Cardiac septum (tissue), 1 donor: ENCODE measurements around the gene OR52N1. TPM values are rescaled to one million over a fixed set of nuclear protein-coding genes. Genes with fewer than 3 reads are reported as not detected.
A peak's percentile ranks its signal among the peaks of the same experiment; 100 is the strongest.

Source experiments
- DNase-seq: peaks from one replicate; pipeline ENCODE4 v3.0.0-alpha.2; 2020; ENCODE audit warnings: low spot score
- intact Hi-C: fragments of 100-400 bp; cut with DNase I; formaldehyde crosslinking; loops from one replicate; pipeline ENCODE4 v1.14.0; 2022
- long read RNA-seq: library from polyadenylated mRNA; unstranded; transcript quantifications from one replicate; pipeline ENCODE4 v2.0.0, GENCODE V29; 2021
- total RNA-seq: library from RNA; stranded (reverse); fragmentation: NEBNext Ultra II Directional; extraction: Animal tissue kit (Norgen Biotek cat#: 25700); gene quantifications from one replicate; pipeline ENCODE4 v1.2.1, GENCODE V29; 2021
- donor health status: DM: no; HTN: no; CAD: no.

OR52N1 gene
- not detected for total RNA-seq
- long read RNA-seq, result 0 reads

GRCh38 chr11:5791165-5791564, at the start of gene OR52N1:
TSS of gene OR52N1 (minus strand) at chr11:5791265. CDS start at chr11:5788816, 2,449 bp downstream.
- intact Hi-C loops, result no loop called here
- no peak for DNase-seq

GRCh38 chr11:5837695-5838094, 46.6 kb upstream of the OR52N1 start:
- DNase-seq, result no peak
- intact Hi-C loops, result no loop called here

GRCh38 chr11:5833446-5833845, 42.4 kb upstream of the OR52N1 start:
- intact Hi-C loops, result no loop called here
- DNase-seq, result no peak

- no peak for DNase-seq
- intact Hi-C loops, result no loop called here
These were observed 40.2 kb upstream of the OR52N1 start for GRCh38 chr11:5831196-5831829.

- no peak for DNase-seq
- intact Hi-C loops, result no loop called here
These were observed 27.3 kb upstream of the OR52N1 start for GRCh38 chr11:5818245-5818886.

- intact Hi-C loops, result no loop called here
- no peak for DNase-seq
These were observed 24.5 kb upstream of the OR52N1 start for GRCh38 chr11:5815534-5815933.

- DNase-seq, result no peak
- intact Hi-C loops, result loop anchor here (5.0 kb wide), 2 partner anchors 208 to 333 kb away; no protein-coding TSS in a partner anchor
These were observed 19.1 kb upstream of the OR52N1 start for GRCh38 chr11:5809905-5810795.

GRCh38 chr11:5809122-5809519, 18.1 kb upstream of the OR52N1 start:
- intact Hi-C loops, result loop anchor here (5.0 kb wide), 2 partner anchors 207 to 332 kb away; no protein-coding TSS in a partner anchor
- no peak for DNase-seq

GRCh38 chr11:5808500-5809121, 17.5 kb upstream of the OR52N1 start, which contains the start of gene OR52N2:
TSS of gene OR52N2 (plus strand) at chr11:5808924. CDS start at chr11:5820336, 11,412 bp downstream.
- intact Hi-C loops, result loop anchor here (5.0 kb wide), 2 partner anchors 206 to 331 kb away; no protein-coding TSS in a partner anchor
- peak; percentile 84 for DNase-seq

GRCh38 chr11:5807580-5807979, 16.5 kb upstream of the OR52N1 start:
- DNase-seq, result no peak
- intact Hi-C loops, result loop anchor here (5.0 kb wide), 2 partner anchors 205 to 330 kb away; no protein-coding TSS in a partner anchor

GRCh38 chr11:5803982-5804381, 12.9 kb upstream of the OR52N1 start:
- intact Hi-C loops, result no loop called here
- DNase-seq, result no peak

- no peak for DNase-seq
- intact Hi-C loops, result no loop called here
These were observed 5.5 kb upstream of the OR52N1 start for GRCh38 chr11:5796541-5796940.

GRCh38 chr11:5783255-5783654, 7.8 kb downstream of the OR52N1 start, which contains the start of gene OR52N5:
TSS of gene OR52N5 (minus strand) at chr11:5783355. CDS start at chr11:5778634, 4,721 bp downstream.
- intact Hi-C loops, result no loop called here

GRCh38 chr11:5767056-5767455, 24.0 kb downstream of the OR52N1 start:
- DNase-seq, result no peak
- intact Hi-C loops, result no loop called here

More at GRCh38 chr11:5783255-5783654, 7.8 kb downstream of the OR52N1 start, which contains the start of gene OR52N5:
- DNase-seq, result no peak

GRCh38 chr11:5753943-5754342, 37.1 kb downstream of the OR52N1 start, which contains the start of gene OR52N4:
TSS of gene OR52N4 (plus strand) at chr11:5754243. CDS start at chr11:5754741, 498 bp downstream.
- DNase-seq, result no peak
- intact Hi-C loops, result no loop called here

GRCh38 chr11:5749836-5750235, 41.2 kb downstream of the OR52N1 start:
- intact Hi-C loops, result no loop called here
- no peak for DNase-seq

GRCh38 chr11:5746614-5747013, 44.5 kb downstream of the OR52N1 start:
- DNase-seq, result no peak
- intact Hi-C loops, result no loop called here

- intact Hi-C loops, result no loop called here
- DNase-seq, result no peak
These were observed 52.6 kb downstream of the OR52N1 start for GRCh38 chr11:5738431-5738830.

- DNase-seq, result no peak
- intact Hi-C loops, result no loop called here
These were observed 53.2 kb downstream of the OR52N1 start for GRCh38 chr11:5737670-5738392.
